ENCODE measurements around the gene GET4. TPM values are rescaled to one million over a fixed set of nuclear protein-coding genes. Genes with fewer than 3 reads are reported as not detected.
"Not testable (repeated sequence)": the region's sequence is repeated elsewhere in the genome, so short reads cannot be mapped to it uniquely, and the experiment has no call there.

GET4 gene
- total and polyA plus RNA-seq, 2 experiments from 2014 or later, result 48.3 to 102 TPM

- peak; percentile 67 for DNase-seq (ENCODE audit: low spot score)
- Histone ChIP-seq H3K9me2 (replicated peaks; ENCODE audit: insufficient read depth) (no peaks in the 10 kb centered on the region), H4K20me1 (ENCODE audit: insufficient read depth, poor library complexity, severe bottlenecking) (no peaks in the 10 kb centered on the region), H3K9me3 (ENCODE audit: low read depth) (no peaks in the 10 kb centered on the region), H2AFZ (no peak overlapping the region), H3K4me1 (ENCODE audit: insufficient read depth) (peaks cover 18% of the 10 kb centered on the region), H3K4me3 (no peak overlapping the region), H3K27me3 (no peaks in the 10 kb centered on the region), H3K36me3 (replicated peaks; ENCODE audit: insufficient read depth, low read depth) (no peaks in the 10 kb centered on the region), H3K79me2 (no peaks in the 10 kb centered on the region), H3K27ac (peak overlapping the region; percentile 66), H3K4me2 (no peak overlapping the region)
- WGBS (ENCODE audit: low lambda C conversion rate, missing lambda C conversion rate), result 69% methylated on average over 38 of the region's 40 CpGs
- TF ChIP-seq EZH2phosphoT487 (IDR thresholded peaks at IDR 0.05; ENCODE audit: low read depth, severe bottlenecking, unreplicated experiment) (no peak), CTCF (IDR thresholded peaks at IDR 0.05; ENCODE audit: poor library complexity) (no peak), EZH2 (IDR thresholded peaks at IDR 0.05; ENCODE audit: borderline replicate concordance) (no peak)
Observed at GRCh38 chr7:923108-924041, 47.0 kb downstream of the GET4 start.

- not testable (repeated sequence) for H3K9me3 ChIP-seq (ENCODE audit: low read depth); H3K36me3 ChIP-seq (replicated peaks; ENCODE audit: insufficient read depth, low read depth); H3K27ac ChIP-seq; H3K9me2 ChIP-seq (replicated peaks; ENCODE audit: insufficient read depth); H3K79me2 ChIP-seq; H4K20me1 ChIP-seq (ENCODE audit: insufficient read depth, poor library complexity, severe bottlenecking); H2AFZ ChIP-seq; H3K27me3 ChIP-seq; H3K4me3 ChIP-seq; H3K4me2 ChIP-seq; DNase-seq (ENCODE audit: low spot score)
- no CpG with 5 or more reads among the region's 25 CpGs for WGBS (ENCODE audit: low lambda C conversion rate, missing lambda C conversion rate)
- peaks cover 18% of the 10 kb centered on the region for H3K4me1 ChIP-seq (ENCODE audit: insufficient read depth)
Observed at GRCh38 chr7:924042-924441, 47.7 kb downstream of the GET4 start.

DNA sequence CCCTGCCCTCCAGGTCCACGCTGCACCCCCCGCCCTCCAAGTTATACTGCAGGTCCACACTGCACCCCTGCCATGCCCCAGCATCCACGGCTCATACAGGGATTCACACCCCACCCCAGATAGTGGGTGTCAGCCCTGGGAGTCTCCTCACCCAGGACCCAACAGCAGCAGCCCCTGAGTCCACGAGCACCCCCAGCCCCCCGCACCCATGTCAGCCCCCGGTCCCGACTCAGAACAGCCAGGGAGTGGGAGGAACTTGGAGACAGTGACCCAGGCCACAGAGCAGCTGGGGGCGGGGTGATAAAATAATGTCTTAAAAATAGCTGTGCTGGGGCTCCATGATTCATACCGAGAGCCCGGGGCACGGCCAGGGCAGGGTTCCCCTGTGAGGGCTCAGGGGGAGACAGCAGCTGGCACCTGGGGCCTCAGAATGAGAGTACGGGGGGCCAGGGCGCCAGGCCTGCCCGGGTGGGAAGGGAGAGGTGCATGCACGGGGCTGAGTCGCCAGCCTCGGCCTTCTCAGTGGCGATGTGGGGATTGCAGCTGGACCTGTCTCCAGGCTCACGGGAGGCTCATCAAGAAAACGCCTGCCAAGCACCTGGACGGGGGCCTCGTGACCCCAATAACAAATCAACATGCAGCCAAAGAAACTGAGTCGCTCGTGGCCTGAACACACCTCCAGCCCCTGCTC lies 48.3 kb downstream of the GET4 start:
- Histone ChIP-seq H3K79me2 (no peaks in the 10 kb centered on the region), H3K9me2 (replicated peaks; ENCODE audit: insufficient read depth) (no peaks in the 10 kb centered on the region), H3K4me1 (ENCODE audit: insufficient read depth) (peaks cover 18% of the 10 kb centered on the region), H3K4me3 (no peak overlapping the region), H3K4me2 (no peak overlapping the region), H3K36me3 (replicated peaks; ENCODE audit: insufficient read depth, low read depth) (no peaks in the 10 kb centered on the region), H2AFZ (no peak overlapping the region), H3K27me3 (no peaks in the 10 kb centered on the region), H3K27ac (no peak overlapping the region), H4K20me1 (ENCODE audit: insufficient read depth, poor library complexity, severe bottlenecking) (no peaks in the 10 kb centered on the region), H3K9me3 (ENCODE audit: low read depth) (no peaks in the 10 kb centered on the region)
- no peak for DNase-seq (ENCODE audit: low spot score)
- no peak for TF ChIP-seq CTCF (IDR thresholded peaks at IDR 0.05; ENCODE audit: poor library complexity)
- no peak for TF ChIP-seq EZH2 (IDR thresholded peaks at IDR 0.05; ENCODE audit: borderline replicate concordance)
- TF ChIP-seq EZH2phosphoT487 (IDR thresholded peaks at IDR 0.05; ENCODE audit: low read depth, severe bottlenecking, unreplicated experiment), result no peak
- 84% methylated on average over 24 of the region's 24 CpGs for WGBS (ENCODE audit: low lambda C conversion rate, missing lambda C conversion rate)

DNA sequence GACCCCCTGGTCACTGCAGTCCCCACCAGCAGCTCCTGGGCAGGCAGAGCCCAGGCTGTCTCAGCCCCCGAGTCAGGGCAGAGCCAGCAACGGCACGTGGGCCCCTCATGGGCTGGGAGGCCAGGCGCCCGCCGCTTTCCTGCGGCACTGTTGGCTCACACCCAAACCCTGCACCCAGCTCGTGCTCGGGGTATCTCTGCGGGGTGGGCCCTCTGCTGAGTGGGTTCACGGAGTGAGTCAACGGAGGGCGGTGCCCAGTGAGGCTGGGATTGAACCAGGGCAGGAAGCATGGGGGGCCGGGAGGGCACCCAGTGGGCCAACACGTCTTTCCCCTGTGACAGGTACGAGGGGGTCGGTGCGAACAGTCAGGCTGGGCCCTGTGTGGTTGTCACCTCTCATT lies 49.2 kb downstream of the GET4 start:
- H3K4me3 ChIP-seq, result no peak overlapping the region
- H3K79me2 ChIP-seq, result no peaks in the 10 kb centered on the region
- H3K9me2 ChIP-seq (replicated peaks; ENCODE audit: insufficient read depth), result no peaks in the 10 kb centered on the region
- H3K4me2 ChIP-seq, result no peak overlapping the region
- peaks cover 18% of the 10 kb centered on the region for H3K4me1 ChIP-seq (ENCODE audit: insufficient read depth)
- WGBS (ENCODE audit: low lambda C conversion rate, missing lambda C conversion rate), result 88% methylated on average over 11 of the region's 18 CpGs
- no peak for DNase-seq (ENCODE audit: low spot score)
- H4K20me1 ChIP-seq (ENCODE audit: insufficient read depth, poor library complexity, severe bottlenecking), result no peaks in the 10 kb centered on the region
- peak overlapping the region; percentile 87 for H3K27ac ChIP-seq
- H3K9me3 ChIP-seq (ENCODE audit: low read depth), result no peaks in the 10 kb centered on the region
- TF ChIP-seq EZH2phosphoT487 (IDR thresholded peaks at IDR 0.05; ENCODE audit: low read depth, severe bottlenecking, unreplicated experiment) (no peak), EZH2 (IDR thresholded peaks at IDR 0.05; ENCODE audit: borderline replicate concordance) (no peak), CTCF (IDR thresholded peaks at IDR 0.05; ENCODE audit: poor library complexity) (no peak)
- no peak overlapping the region for H2AFZ ChIP-seq
- no peaks in the 10 kb centered on the region for H3K36me3 ChIP-seq (replicated peaks; ENCODE audit: insufficient read depth, low read depth)
- H3K27me3 ChIP-seq, result no peaks in the 10 kb centered on the region

All from hepatocyte (in vitro differentiated cells).